Stimulated activated CD4-positive, alpha-beta T cell treated with anti-CD3 and anti-CD28 coated beads, Interleukin-2, amount 100 ng/mL, for 48 hours (primary cell): ENCODE results near the gene RBBP6.
A peak's percentile ranks its signal among the peaks of the same experiment; 100 is the strongest.

ENCODE experiments used
- DNase-seq, 2 donors: peaks; one replicate each; pipeline ENCODE4 v3.0.0-alpha.2; 2020

RBBP6 gene

GRCh38 chr16:24525970-24526559 is 13.3 kb upstream of the RBBP6 start:
- no peak for DNase-seq

- no peak for DNase-seq
Measured at GRCh38 chr16:24526701-24527495, 12.5 kb upstream of the RBBP6 start.

- no peak for DNase-seq
Measured at GRCh38 chr16:24531166-24531565, 8.2 kb upstream of the RBBP6 start.

GRCh38 chr16:24534620-24535019 is 4.7 kb upstream of the RBBP6 start:
- DNase-seq = no peak

- DNase-seq = no peak
Measured at GRCh38 chr16:24535827-24536226, 3.5 kb upstream of the RBBP6 start.

GRCh38 chr16:24536671-24537070 is 2.7 kb upstream of the RBBP6 start:
- DNase-seq = no peak

- DNase-seq = no peak
Measured at GRCh38 chr16:24537474-24538337, 1.7 kb upstream of the RBBP6 start.

- no peak for DNase-seq
Measured at GRCh38 chr16:24538756-24539294, 541 bp upstream of the RBBP6 start.

- peak; percentile 37 to 46 for DNase-seq
Measured at GRCh38 chr16:24539850-24540601, 660 bp downstream of the RBBP6 start.

GRCh38 chr16:24540602-24541210 is 1.3 kb downstream of the RBBP6 start:
- DNase-seq = no peak

GRCh38 chr16:24541233-24541933 is 2.0 kb downstream of the RBBP6 start:
- no peak for DNase-seq

GRCh38 chr16:24543949-24544348 is 4.6 kb downstream of the RBBP6 start:
- DNase-seq = no peak

- no peak for DNase-seq
Measured at GRCh38 chr16:24544640-24545039, 5.3 kb downstream of the RBBP6 start.

- no peak for DNase-seq
Measured at GRCh38 chr16:24550295-24550694, 10.9 kb downstream of the RBBP6 start.

- DNase-seq = no peak
Measured at GRCh38 chr16:24552705-24553246, 13.4 kb downstream of the RBBP6 start.

- no peak for DNase-seq
Measured at GRCh38 chr16:24553983-24554382, 14.6 kb downstream of the RBBP6 start.

GRCh38 chr16:24555346-24555872 is 16.0 kb downstream of the RBBP6 start:
- no peak for DNase-seq

GRCh38 chr16:24562811-24563210 is 23.4 kb downstream of the RBBP6 start:
- DNase-seq = no peak

GRCh38 chr16:24568392-24568791 is 29.0 kb downstream of the RBBP6 start:
- DNase-seq = no peak

- DNase-seq = no peak
Measured at GRCh38 chr16:24571096-24571495, 31.7 kb downstream of the RBBP6 start.

GRCh38 chr16:24572069-24572468 is 32.7 kb downstream of the RBBP6 start:
- DNase-seq = no peak
